Left ventricle myocardium inferior (tissue), 1 donor: ENCODE measurements around the gene SCYL2. TPM values are rescaled to one million over a fixed set of nuclear protein-coding genes. Genes with fewer than 3 reads are reported as not detected.
"Not testable (repeated sequence)": the region's sequence is repeated elsewhere in the genome, so short reads cannot be mapped to it uniquely, and the experiment has no call there.

Experiments used
- DNase-seq: peaks from one replicate; pipeline ENCODE4 v3.0.0-alpha.2; 2020
- H3K27ac ChIP-seq: fragments of 200-600 bp; replicated peaks from 2 replicates; pipeline ENCODE4 v1.8.0; 2021
- H3K27me3 ChIP-seq: fragments of 200-600 bp; 2 replicates; pipeline ENCODE4 v1.8.0; 2021; ENCODE audit warnings: low read depth
- H3K36me3 ChIP-seq: fragments of 200-600 bp; 2 replicates; pipeline ENCODE4 v1.8.0; 2021
- H3K4me1 ChIP-seq: fragments of 200-600 bp; 2 replicates; pipeline ENCODE4 v1.8.0; 2021
- H3K4me3 ChIP-seq: fragments of 200-600 bp; 2 replicates; pipeline ENCODE4 v1.8.0; 2021; ENCODE audit warnings: mild to moderate bottlenecking, moderate library complexity
- H3K9me3 ChIP-seq: fragments of 200-600 bp; replicated peaks from 2 replicates; pipeline ENCODE4 v1.8.0; 2021
- intact Hi-C: fragments of 100-400 bp; cut with micrococcal nuclease; formaldehyde crosslinking; loops from one replicate; pipeline ENCODE4 v1.11.0; 2022
- long read RNA-seq: library from polyadenylated mRNA; unstranded; transcript quantifications from one replicate; pipeline ENCODE4 v2.0.0, GENCODE V29; 2021
- total RNA-seq: library from RNA; stranded (reverse); fragmentation: NEBNext Ultra II Directional; extraction: Animal tissue kit (Norgen Biotek cat#: 25700); gene quantifications from one replicate; pipeline ENCODE4 v1.2.1, GENCODE V29; 2021
- TF ChIP-seq, protein P1 (sequence below): fragments of 200-600 bp; IDR thresholded peaks from 2 replicates; pipeline ENCODE4 v1.8.0; 2021; ENCODE audit warnings: antibody characterized with exemption, mild to moderate bottlenecking, borderline replicate concordance
- donor health status: DM: no; HTN: yes; CAD: no; lungs with severe emphysema.

The SCYL2 gene, protein sequence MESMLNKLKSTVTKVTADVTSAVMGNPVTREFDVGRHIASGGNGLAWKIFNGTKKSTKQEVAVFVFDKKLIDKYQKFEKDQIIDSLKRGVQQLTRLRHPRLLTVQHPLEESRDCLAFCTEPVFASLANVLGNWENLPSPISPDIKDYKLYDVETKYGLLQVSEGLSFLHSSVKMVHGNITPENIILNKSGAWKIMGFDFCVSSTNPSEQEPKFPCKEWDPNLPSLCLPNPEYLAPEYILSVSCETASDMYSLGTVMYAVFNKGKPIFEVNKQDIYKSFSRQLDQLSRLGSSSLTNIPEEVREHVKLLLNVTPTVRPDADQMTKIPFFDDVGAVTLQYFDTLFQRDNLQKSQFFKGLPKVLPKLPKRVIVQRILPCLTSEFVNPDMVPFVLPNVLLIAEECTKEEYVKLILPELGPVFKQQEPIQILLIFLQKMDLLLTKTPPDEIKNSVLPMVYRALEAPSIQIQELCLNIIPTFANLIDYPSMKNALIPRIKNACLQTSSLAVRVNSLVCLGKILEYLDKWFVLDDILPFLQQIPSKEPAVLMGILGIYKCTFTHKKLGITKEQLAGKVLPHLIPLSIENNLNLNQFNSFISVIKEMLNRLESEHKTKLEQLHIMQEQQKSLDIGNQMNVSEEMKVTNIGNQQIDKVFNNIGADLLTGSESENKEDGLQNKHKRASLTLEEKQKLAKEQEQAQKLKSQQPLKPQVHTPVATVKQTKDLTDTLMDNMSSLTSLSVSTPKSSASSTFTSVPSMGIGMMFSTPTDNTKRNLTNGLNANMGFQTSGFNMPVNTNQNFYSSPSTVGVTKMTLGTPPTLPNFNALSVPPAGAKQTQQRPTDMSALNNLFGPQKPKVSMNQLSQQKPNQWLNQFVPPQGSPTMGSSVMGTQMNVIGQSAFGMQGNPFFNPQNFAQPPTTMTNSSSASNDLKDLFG
- total RNA-seq: 36.2 TPM
- long read RNA-seq, full-length matches to known transcripts: 19 of 39 reads
- long read RNA-seq, partial matches to known transcripts: 3 of 39 reads
- long read RNA-seq, other reads (novel, unspliced or antisense): 17 of 39 reads

DNA sequence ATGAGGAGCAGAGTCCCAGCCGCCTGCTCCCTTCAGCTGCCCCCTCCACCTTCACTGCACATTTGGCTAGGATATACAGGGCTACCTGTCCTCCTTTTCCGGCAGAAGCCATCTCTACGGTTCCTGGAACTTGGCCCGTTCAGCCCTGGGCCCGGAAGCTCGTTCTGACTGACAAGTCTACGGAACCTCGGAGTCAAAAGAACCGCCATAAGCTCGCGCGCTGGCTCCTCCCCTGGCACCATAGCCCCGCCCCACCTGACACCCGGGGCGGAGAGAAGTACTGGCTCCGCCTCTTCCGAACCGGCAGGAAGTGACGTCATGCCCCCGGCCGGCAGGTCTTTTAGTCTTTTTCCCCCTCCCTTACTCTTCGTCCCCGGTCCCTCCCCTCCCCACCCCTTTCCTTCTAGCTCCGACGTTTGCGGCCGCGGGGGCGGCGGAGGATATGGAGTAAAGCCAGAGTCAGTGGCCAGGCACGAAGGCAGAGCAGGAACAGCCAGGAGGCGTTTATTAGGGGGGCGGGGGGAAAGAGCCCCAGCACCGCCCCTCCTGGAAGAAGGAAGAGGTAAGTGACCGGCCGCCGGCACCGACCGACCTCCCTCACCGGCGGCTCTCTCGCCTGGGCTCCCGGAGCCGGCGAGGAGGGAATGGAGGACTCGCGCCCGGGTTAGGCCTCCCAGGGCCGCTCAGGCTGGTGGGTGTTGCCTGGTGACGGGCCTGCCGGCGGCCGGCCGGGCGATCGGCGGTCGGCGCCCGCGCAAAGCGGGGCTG is at the start of gene SCYL2, which contains the start of gene DEPDC4:
TSS of gene SCYL2 (plus strand) at position 343 of the 768 bp plus-strand sequence. CDS start 15,794 bp downstream, outside the sequence.
TSS of gene DEPDC4 (minus strand) at position 245 of the 768 bp plus-strand sequence. CDS start at position 242, 3 bp downstream.
- H3K36me3 ChIP-seq: no peaks in the 10 kb centered on the region
- peaks cover 53% of the 10 kb centered on the region for H3K4me1 ChIP-seq
- TF ChIP-seq, protein P1, sequence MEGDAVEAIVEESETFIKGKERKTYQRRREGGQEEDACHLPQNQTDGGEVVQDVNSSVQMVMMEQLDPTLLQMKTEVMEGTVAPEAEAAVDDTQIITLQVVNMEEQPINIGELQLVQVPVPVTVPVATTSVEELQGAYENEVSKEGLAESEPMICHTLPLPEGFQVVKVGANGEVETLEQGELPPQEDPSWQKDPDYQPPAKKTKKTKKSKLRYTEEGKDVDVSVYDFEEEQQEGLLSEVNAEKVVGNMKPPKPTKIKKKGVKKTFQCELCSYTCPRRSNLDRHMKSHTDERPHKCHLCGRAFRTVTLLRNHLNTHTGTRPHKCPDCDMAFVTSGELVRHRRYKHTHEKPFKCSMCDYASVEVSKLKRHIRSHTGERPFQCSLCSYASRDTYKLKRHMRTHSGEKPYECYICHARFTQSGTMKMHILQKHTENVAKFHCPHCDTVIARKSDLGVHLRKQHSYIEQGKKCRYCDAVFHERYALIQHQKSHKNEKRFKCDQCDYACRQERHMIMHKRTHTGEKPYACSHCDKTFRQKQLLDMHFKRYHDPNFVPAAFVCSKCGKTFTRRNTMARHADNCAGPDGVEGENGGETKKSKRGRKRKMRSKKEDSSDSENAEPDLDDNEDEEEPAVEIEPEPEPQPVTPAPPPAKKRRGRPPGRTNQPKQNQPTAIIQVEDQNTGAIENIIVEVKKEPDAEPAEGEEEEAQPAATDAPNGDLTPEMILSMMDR: peak; percentile 24
- H3K27me3 ChIP-seq: no peaks in the 10 kb centered on the region
- DNase-seq: peak; percentile 94
- intact Hi-C loops: loop anchor here (10.0 kb wide), 1 partner anchor 132 kb away; no protein-coding TSS in a partner anchor
- H3K4me3 ChIP-seq: peak within 1 kb of the TSS; percentile 94
- H3K27ac ChIP-seq: peak within 1 kb of the TSS; percentile 95
- no peaks in the 10 kb centered on the region for H3K9me3 ChIP-seq

DNA sequence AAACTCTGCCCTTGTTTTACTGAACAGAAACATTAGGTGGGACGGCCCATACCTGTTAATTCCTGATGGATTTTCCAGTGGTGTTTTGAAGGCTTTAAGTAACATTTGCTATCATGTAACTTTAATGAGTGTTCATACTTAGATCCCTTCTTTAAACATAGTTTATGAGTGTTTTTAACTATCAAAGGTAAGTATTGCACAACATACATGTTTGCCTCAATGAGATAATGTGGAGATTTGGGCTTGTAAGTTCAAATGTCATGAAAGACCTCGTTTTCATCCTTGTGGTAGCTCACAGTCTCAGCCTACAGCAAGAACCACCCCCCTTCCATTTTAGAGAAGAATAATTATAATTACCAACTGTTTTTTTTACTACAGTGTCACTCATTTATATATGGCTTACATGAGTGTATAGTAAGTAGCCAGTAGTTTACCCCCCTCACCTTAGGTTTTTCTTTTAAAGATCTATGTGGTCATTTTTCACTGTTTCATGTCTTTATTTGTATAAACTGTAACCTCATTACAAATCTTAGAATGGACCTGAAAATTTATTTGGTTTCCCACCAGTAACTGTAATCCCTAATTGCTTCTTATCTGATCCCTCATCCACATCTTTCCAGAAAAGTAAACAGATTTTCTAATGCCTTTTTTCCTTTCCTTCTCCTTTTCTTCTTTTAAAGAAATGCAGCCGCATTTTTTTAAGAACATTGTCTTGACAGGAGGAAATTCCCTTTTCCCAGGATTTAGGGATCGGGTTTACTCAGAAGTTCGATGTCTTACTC is 47.5 kb upstream of the SCYL2 start:
- intact Hi-C loops: no loop called here
- H3K27ac ChIP-seq: no peak overlapping the region
- peaks cover 84% of the 10 kb centered on the region for H3K36me3 ChIP-seq
- no peaks in the 10 kb centered on the region for H3K27me3 ChIP-seq
- TF ChIP-seq, protein P1: no peak
- no peak for DNase-seq
- H3K9me3 ChIP-seq: no peaks in the 10 kb centered on the region
- no peaks in the 10 kb centered on the region for H3K4me1 ChIP-seq
- no peak overlapping the region for H3K4me3 ChIP-seq

DNA sequence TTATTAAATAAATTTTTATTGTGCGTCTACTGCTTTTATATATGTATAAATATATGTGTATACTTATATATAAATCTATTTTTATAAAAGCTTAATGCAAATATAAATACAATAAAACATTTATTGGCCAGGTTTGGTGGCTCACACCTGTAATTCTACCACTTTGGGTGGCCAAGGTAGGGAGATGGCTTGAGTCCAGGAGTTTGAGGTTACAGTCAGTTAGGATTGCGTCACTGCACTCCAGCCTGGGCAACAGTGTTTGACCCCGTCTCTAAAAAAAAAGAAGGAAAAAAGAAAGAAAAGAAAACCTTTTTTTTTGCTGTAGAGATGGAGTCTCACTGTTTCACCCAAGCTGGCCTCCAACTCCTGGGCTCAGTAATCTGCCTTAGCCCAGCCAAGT is 45.5 kb upstream of the SCYL2 start:
- Histone ChIP-seq H3K4me1 (no peaks in the 10 kb centered on the region), H3K9me3 (no peaks in the 10 kb centered on the region), H3K4me3 (no peak overlapping the region), H3K27me3 (no peaks in the 10 kb centered on the region), H3K27ac (no peak overlapping the region), H3K36me3 (peaks cover 88% of the 10 kb centered on the region)
- intact Hi-C loops: no loop called here
- TF ChIP-seq, protein P1: no peak
- DNase-seq: no peak

DNA sequence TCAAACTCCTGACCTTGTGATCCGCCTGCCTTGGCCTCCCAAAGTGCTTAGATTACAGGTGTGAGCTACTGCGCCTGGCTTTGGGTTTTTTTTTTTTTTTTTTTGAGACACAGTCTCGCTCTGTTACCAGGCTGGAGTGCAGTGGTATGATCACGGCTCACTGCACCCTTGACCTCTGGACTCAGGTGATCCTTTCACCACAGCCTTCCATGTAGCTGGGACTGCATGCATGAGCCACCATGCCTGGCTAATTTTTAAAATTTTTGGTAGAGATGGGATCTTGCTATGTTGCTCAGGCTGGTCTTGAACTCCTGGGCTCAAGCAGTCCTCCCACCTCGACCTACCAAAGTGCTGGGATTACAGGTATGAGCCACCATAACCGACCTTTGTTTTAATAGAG is 44.8 kb upstream of the SCYL2 start:
- H3K4me1 ChIP-seq, H3K27ac ChIP-seq, intact Hi-C loops, H3K4me3 ChIP-seq, H3K27me3 ChIP-seq, DNase-seq, H3K9me3 ChIP-seq: not testable (repeated sequence)
- H3K36me3 ChIP-seq: peaks cover 90% of the 10 kb centered on the region

DNA sequence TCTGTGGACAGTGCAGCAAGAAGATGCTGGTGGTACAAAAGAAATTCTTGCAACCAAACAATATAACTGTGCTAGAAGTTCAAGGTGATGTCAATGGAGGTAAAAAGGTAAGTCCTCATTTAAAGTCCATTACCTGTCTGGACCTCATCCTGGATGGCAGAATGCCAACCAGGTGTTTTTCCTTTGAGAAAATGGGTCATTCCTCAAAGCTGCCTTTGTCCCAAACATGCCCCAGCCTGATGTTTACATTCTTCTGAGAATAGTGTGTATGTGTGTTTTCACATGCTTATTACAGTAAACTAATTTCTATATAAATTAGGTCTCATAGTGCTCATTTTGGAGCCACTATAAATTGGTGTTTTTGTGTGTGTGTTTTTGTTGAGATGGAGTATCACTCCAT is 41.5 kb upstream of the SCYL2 start:
- no peak for DNase-seq
- intact Hi-C loops: no loop called here
- no peaks in the 10 kb centered on the region for H3K4me1 ChIP-seq
- H3K27ac ChIP-seq: no peak overlapping the region
- H3K9me3 ChIP-seq: no peaks in the 10 kb centered on the region
- no peak overlapping the region for H3K4me3 ChIP-seq
- H3K27me3 ChIP-seq: no peaks in the 10 kb centered on the region
- H3K36me3 ChIP-seq: peaks cover 61% of the 10 kb centered on the region
- TF ChIP-seq, protein P1: no peak
